HCT116 (cell line): Measurements from ENCODE around the gene DDR2.

Source experiments
- EZH2 ChIP-seq: fragments of 200-600 bp; sonication (generic); IDR thresholded peaks from 2 replicates; pipeline ENCODE4 v1.6.1; 2017; ENCODE audit warnings: antibody characterized with exemption, mixed run types
- POLR2AphosphoS5 ChIP-seq: IDR thresholded peaks from 2 replicates; pipeline ENCODE4 v1.6.1; 2011; ENCODE audit warnings: mild to moderate bottlenecking, low read depth, low read length, moderate library complexity
- SRF ChIP-seq: IDR thresholded peaks from 2 replicates; pipeline ENCODE4 v1.6.1; 2012; ENCODE audit warnings: low read depth
- TF ChIP-seq, protein P1 (sequence below), 3 experiments: fragments of 200-600 bp in 1 of 3; sonication (generic) in 1 of 3; IDR thresholded peaks in 2 of 3; conservative IDR thresholded peaks in 1 of 3; 2 replicates each; pipeline ENCODE4 v1.5.1; 2012 to 2017; ENCODE audit warnings: low read depth in 2 of 3, low read length in 2 of 3, antibody characterized with exemption in 1 of 3, borderline replicate concordance in 1 of 3, control low read depth in 1 of 3, mild to moderate bottlenecking in 1 of 3, mixed read lengths in 1 of 3, mixed run types in 1 of 3, moderate library complexity in 1 of 3; ENCODE audit not compliant: insufficient read depth in 1 of 3

DNA sequence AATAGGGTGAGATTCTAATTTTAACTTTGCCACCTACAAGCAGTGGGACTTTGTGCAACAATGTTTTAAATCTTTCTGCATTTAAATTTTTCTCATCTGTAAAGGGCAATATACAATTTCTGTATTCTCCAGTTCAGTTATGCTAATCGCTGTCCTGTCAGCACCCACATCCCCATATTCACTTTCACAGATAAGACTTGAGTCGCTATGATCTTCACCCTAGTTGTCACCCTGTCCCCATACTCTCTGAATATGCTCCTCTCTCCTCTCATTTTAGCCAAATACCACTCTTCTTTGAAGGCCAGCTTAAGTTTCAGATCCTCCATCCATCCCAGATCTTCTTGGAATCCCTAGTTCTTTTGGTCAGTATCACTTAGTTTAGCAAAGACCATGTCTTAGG is 8.8 kb downstream of the DDR2 start:
- TF ChIP-seq, protein P1, sequence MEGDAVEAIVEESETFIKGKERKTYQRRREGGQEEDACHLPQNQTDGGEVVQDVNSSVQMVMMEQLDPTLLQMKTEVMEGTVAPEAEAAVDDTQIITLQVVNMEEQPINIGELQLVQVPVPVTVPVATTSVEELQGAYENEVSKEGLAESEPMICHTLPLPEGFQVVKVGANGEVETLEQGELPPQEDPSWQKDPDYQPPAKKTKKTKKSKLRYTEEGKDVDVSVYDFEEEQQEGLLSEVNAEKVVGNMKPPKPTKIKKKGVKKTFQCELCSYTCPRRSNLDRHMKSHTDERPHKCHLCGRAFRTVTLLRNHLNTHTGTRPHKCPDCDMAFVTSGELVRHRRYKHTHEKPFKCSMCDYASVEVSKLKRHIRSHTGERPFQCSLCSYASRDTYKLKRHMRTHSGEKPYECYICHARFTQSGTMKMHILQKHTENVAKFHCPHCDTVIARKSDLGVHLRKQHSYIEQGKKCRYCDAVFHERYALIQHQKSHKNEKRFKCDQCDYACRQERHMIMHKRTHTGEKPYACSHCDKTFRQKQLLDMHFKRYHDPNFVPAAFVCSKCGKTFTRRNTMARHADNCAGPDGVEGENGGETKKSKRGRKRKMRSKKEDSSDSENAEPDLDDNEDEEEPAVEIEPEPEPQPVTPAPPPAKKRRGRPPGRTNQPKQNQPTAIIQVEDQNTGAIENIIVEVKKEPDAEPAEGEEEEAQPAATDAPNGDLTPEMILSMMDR (IDR thresholded peaks at IDR 0.05 in 2 of 3, conservative IDR thresholded peaks at IDR 0.05 in 1 of 3; ENCODE audit: borderline replicate concordance in 1 of 3, insufficient read depth in 1 of 3, low read depth in 2 of 3, low read length in 2 of 3) = no peak
- TF ChIP-seq EZH2 (no peak), SRF (no peak), POLR2AphosphoS5 (no peak)
